A673 (cell line): ENCODE data around the gene IFT122.

ENCODE experiments used
- EZH2 ChIP-seq: fragments of 200-600 bp; sonication (generic); IDR thresholded peaks from 2 replicates; pipeline ENCODE4 v1.6.1; 2017; ENCODE audit warnings: borderline replicate concordance, low read depth, mild to moderate bottlenecking, mixed read lengths, antibody characterized with exemption, low read length; ENCODE audit not compliant: poor library complexity, severe bottlenecking
- TF ChIP-seq, protein P1 (sequence below): fragments of 300-800, 200-600 bp; sonication (generic); conservative IDR thresholded peaks from 2 replicates; pipeline ENCODE4 v1.5.1; 2017; ENCODE audit warnings: low read depth, mild to moderate bottlenecking, antibody characterized with exemption, low read length, moderate library complexity, mixed read lengths

DNA sequence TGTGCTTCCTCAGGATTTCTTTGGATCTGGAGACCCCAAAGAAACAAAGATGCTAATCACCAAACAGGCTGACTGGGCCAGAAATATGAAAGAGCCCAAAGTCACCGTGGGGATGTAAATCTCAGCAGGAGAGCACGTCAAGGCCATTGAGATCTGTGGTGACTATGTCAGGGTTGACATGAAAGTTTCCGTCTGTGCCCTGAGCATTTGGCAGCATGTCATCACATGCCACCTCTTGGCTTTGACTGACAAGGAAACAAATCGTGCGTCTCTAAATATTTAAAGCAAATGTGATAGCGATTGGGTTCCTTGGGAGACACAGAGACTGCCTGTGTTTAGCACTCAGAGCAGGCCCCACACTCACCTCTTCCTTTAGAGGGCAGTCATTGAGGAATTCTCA, 46.8 kb upstream of the IFT122 start:
- TF ChIP-seq, protein P1, sequence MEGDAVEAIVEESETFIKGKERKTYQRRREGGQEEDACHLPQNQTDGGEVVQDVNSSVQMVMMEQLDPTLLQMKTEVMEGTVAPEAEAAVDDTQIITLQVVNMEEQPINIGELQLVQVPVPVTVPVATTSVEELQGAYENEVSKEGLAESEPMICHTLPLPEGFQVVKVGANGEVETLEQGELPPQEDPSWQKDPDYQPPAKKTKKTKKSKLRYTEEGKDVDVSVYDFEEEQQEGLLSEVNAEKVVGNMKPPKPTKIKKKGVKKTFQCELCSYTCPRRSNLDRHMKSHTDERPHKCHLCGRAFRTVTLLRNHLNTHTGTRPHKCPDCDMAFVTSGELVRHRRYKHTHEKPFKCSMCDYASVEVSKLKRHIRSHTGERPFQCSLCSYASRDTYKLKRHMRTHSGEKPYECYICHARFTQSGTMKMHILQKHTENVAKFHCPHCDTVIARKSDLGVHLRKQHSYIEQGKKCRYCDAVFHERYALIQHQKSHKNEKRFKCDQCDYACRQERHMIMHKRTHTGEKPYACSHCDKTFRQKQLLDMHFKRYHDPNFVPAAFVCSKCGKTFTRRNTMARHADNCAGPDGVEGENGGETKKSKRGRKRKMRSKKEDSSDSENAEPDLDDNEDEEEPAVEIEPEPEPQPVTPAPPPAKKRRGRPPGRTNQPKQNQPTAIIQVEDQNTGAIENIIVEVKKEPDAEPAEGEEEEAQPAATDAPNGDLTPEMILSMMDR, result no peak
- no peak for TF ChIP-seq EZH2
